CD14-positive monocyte (primary cell): ENCODE data around the gene EPB41L4A. TPM values are rescaled to one million over a fixed set of nuclear protein-coding genes. Genes with fewer than 3 reads are reported as not detected.

ENCODE experiments used
- DNase-seq, 3 donors: peaks; one replicate each; pipeline ENCODE4 v3.0.0-alpha.2; 2011 to 2022
- H2AFZ ChIP-seq: 2 replicates; pipeline ENCODE4 v1.6.0; 2012; ENCODE audit warnings: mild to moderate bottlenecking, low read depth, low read length, inconsistent platforms; ENCODE audit not compliant: insufficient read depth, poor library complexity, severe bottlenecking
- H3K27ac ChIP-seq, 2 donors: 1 replicate in 1 of 2; 2 replicates in 1 of 2; pipeline ENCODE4 v1.5.1; 2012 to 2013; ENCODE audit warnings: low read length in 2 of 2, control low read depth in 1 of 2, inconsistent platforms in 1 of 2, low read depth in 1 of 2, mild to moderate bottlenecking in 1 of 2
- H3K27me3 ChIP-seq, 2 donors: one replicate each; pipeline versions ENCODE4 v1.6.0 to v1.6.1; 2011 to 2013; ENCODE audit warnings: low read length in 2 of 2; ENCODE audit not compliant: control insufficient read depth in 2 of 2, insufficient read depth in 2 of 2
- H3K36me3 ChIP-seq, 2 donors: replicated peaks in 1 of 2; 1 replicate in 1 of 2; 2 replicates in 1 of 2; pipeline versions ENCODE4 v1.5.1 to v1.6.1; 2012 to 2013; ENCODE audit warnings: low read length in 2 of 2, control low read depth in 1 of 2, inconsistent platforms in 1 of 2, mild to moderate bottlenecking in 1 of 2; ENCODE audit not compliant: insufficient read depth in 2 of 2, control insufficient read depth in 1 of 2
- H3K4me1 ChIP-seq, 2 donors: 1 replicate in 1 of 2; 2 replicates in 1 of 2; pipeline versions ENCODE4 v1.5.1 to v1.6.1; 2012 to 2013; ENCODE audit warnings: low read length in 2 of 2, control low read depth in 1 of 2, inconsistent platforms in 1 of 2, mild to moderate bottlenecking in 1 of 2, moderate library complexity in 1 of 2; ENCODE audit not compliant: insufficient read depth in 2 of 2, control insufficient read depth in 1 of 2
- H3K4me2 ChIP-seq: replicated peaks from 2 replicates; pipeline ENCODE3; 2012; ENCODE audit warnings: low read length, moderate library complexity, mild to moderate bottlenecking; ENCODE audit not compliant: poor library complexity, severe bottlenecking; ENCODE audit errors: extremely low read depth
- H3K4me3 ChIP-seq, 3 experiments: fragments of 200-600 bp in 1 of 3; sonication (generic) in 1 of 3; replicated peaks in 1 of 3; 1 replicate in 2 of 3; 2 replicates in 1 of 3; pipeline ENCODE4 v1.5.1; 2011 to 2013; ENCODE audit warnings: low read length in 3 of 3, mild to moderate bottlenecking in 3 of 3, control low read depth in 2 of 3, low read depth in 2 of 3, inconsistent platforms in 1 of 3, moderate library complexity in 1 of 3
- H3K79me2 ChIP-seq: 2 replicates; pipeline ENCODE4 v1.6.0; 2012; ENCODE audit warnings: mild to moderate bottlenecking, control low read depth, inconsistent platforms, low read length, moderate library complexity; ENCODE audit not compliant: insufficient read depth
- H3K9ac ChIP-seq: 2 replicates; pipeline ENCODE4 v1.6.0; 2017; ENCODE audit warnings: low read length, mild to moderate bottlenecking; ENCODE audit not compliant: insufficient read depth, poor library complexity, severe bottlenecking
- H3K9me3 ChIP-seq, 2 donors: replicated peaks in 1 of 2; 1 replicate in 1 of 2; 2 replicates in 1 of 2; pipeline versions ENCODE4 v1.5.1 to v1.6.1; 2012 to 2013; ENCODE audit warnings: low read length in 2 of 2, control low read depth in 1 of 2; ENCODE audit not compliant: control insufficient read depth in 1 of 2, insufficient read depth in 1 of 2
- H4K20me1 ChIP-seq: 2 replicates; pipeline ENCODE4 v1.6.0; 2012; ENCODE audit warnings: mild to moderate bottlenecking, low read length, control low read depth, moderate library complexity; ENCODE audit not compliant: insufficient read depth
- H3K27ac Mint-ChIP-seq, 7 donors: one replicate each; pipeline ENCODE4 v1.8.0; 2020; ENCODE audit warnings: mild to moderate bottlenecking in 7 of 7, mixed read lengths in 7 of 7, moderate library complexity in 6 of 7, inconsistent platforms in 2 of 7
- H3K27me3 Mint-ChIP-seq, 3 donors: one replicate each; pipeline ENCODE4 v1.8.0; 2021 to 2022; ENCODE audit warnings: low read depth in 3 of 3, mild to moderate bottlenecking in 3 of 3, mixed read lengths in 3 of 3, moderate library complexity in 3 of 3, inconsistent platforms in 1 of 3
- H3K36me3 Mint-ChIP-seq, 2 donors: one replicate each; pipeline ENCODE4 v1.8.0; 2020; ENCODE audit warnings: mixed read lengths in 2 of 2, inconsistent platforms in 1 of 2, mild to moderate bottlenecking in 1 of 2
- H3K4me1 Mint-ChIP-seq: one replicate; pipeline ENCODE4 v1.8.0; 2020; ENCODE audit warnings: mild to moderate bottlenecking, mixed read lengths
- H3K4me3 Mint-ChIP-seq, 2 donors: one replicate each; pipeline ENCODE4 v1.8.0; 2020; ENCODE audit warnings: mild to moderate bottlenecking in 2 of 2, mixed read lengths in 2 of 2, moderate library complexity in 1 of 2
- H3K9me3 Mint-ChIP-seq, 7 donors: one replicate each; pipeline ENCODE4 v1.8.0; 2020 to 2022; ENCODE audit warnings: mixed read lengths in 7 of 7, mild to moderate bottlenecking in 6 of 7, moderate library complexity in 6 of 7, inconsistent platforms in 2 of 7
- CTCF ChIP-seq: fragments of 200-600 bp; IDR thresholded peaks from one replicate; pipeline ENCODE4 v1.8.0; 2022; ENCODE audit warnings: antibody characterized with exemption, mild to moderate bottlenecking
- WGBS: methylation state at CpG from one replicate; pipeline ENCODE4 v1.1.5; 2013; ENCODE audit warnings: missing lambda C conversion rate; ENCODE audit not compliant: insufficient coverage; 5-methylcytosine and 5-hydroxymethylcytosine counted together
- intact Hi-C, 2 donors: fragments of 100-400 bp; cut with micrococcal nuclease; formaldehyde crosslinking; loops; one replicate each; pipeline versions ENCODE4 v1.15.0 to v1.15.1; 2023
- polyA plus RNA-seq, 3 donors: library from polyadenylated mRNA; depleted of rRNA in 1 of 3; unstranded in 2 of 3; stranded (reverse) in 1 of 3; fragments of 300-500 nt in 2 of 3; fragments of >200 nt in 1 of 3; fragmentation: Illumina TruSeq in 2 of 3; gene quantifications; 1 replicate in 2 of 3; 2 replicates in 1 of 3; pipeline ENCODE4 v1.2.3, GENCODE V29; 2012 to 2021

The EPB41L4A gene
- polyA plus RNA-seq, 3 donors: 0.01 to 0.05 TPM; not detected in 1

- no peaks in the 10 kb centered on the region for H3K79me2 ChIP-seq
- Mint-ChIP-seq H3K36me3 (no peaks in the 10 kb centered on the region), H3K4me3 (no peak overlapping the region), H3K4me1 (no peaks in the 10 kb centered on the region), H3K27ac (no peak overlapping the region), H3K9me3 (peaks cover 0 to 2% (median 0%) of the 10 kb centered on the region in 7 donors), H3K27me3 (peaks cover under 1 to 5% (median 2%) of the 10 kb centered on the region in 3 donors)
- TF ChIP-seq CTCF: no peak
- no CpG with 5 or more reads among the region's 2 CpGs for WGBS
- H3K4me3 ChIP-seq: no peak overlapping the region
- intact Hi-C loops: no loop called here
- H3K27me3 ChIP-seq: no peaks in the 10 kb centered on the region
- no peaks in the 10 kb centered on the region for H3K4me1 ChIP-seq
- H3K9me3 ChIP-seq: no peaks in the 10 kb centered on the region
- no peak overlapping the region for H3K27ac ChIP-seq
- no peak overlapping the region for H3K9ac ChIP-seq
- H3K4me2 ChIP-seq: no peak overlapping the region
- DNase-seq: no peak
- H2AFZ ChIP-seq: no peak overlapping the region
- H4K20me1 ChIP-seq: no peaks in the 10 kb centered on the region
- H3K36me3 ChIP-seq: no peaks in the 10 kb centered on the region
Measured at GRCh38 chr5:112250551-112250950, 168.5 kb downstream of the EPB41L4A start.

DNA sequence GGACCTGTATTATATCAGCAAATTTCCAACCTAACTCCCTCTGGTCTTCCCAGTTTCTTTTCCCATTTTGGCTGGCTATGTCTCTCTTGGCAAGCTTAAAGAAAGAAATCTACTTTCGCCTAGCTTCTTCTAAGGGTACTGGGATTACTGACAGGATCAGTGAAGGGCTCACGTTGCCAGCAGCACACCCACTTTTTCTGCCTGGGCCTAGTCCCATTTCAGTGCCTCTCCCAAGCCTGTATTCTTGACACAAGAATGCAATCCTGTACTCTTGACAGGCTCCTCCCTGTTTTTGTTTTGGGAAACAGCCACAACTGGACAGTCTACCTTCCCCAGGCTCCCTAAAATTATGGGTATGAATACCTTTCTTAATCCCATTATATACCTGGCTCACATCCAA, 170.5 kb downstream of the EPB41L4A start:
- Histone ChIP-seq H4K20me1 (no peaks in the 10 kb centered on the region), H3K9me3 (no peaks in the 10 kb centered on the region), H3K27ac (no peak overlapping the region), H2AFZ (no peak overlapping the region), H3K36me3 (no peaks in the 10 kb centered on the region), H3K9ac (no peak overlapping the region), H3K79me2 (no peaks in the 10 kb centered on the region), H3K4me2 (no peak overlapping the region), H3K4me1 (no peaks in the 10 kb centered on the region), H3K4me3 (no peak overlapping the region), H3K27me3 (no peaks in the 10 kb centered on the region)
- H3K36me3 Mint-ChIP-seq: no peaks in the 10 kb centered on the region
- no peak overlapping the region for H3K27ac Mint-ChIP-seq
- DNase-seq: no peak
- peaks cover 2 to 5% (median 2%) of the 10 kb centered on the region in 3 donors for H3K27me3 Mint-ChIP-seq
- 90% methylated on average over 2 of the region's 2 CpGs for WGBS
- peaks cover 0 to 2% (median 0%) of the 10 kb centered on the region in 7 donors for H3K9me3 Mint-ChIP-seq
- H3K4me1 Mint-ChIP-seq: no peaks in the 10 kb centered on the region
- no peak for TF ChIP-seq CTCF
- H3K4me3 Mint-ChIP-seq: no peak overlapping the region
- intact Hi-C loops: no loop called here
